BLaER1 treated with 17β-estradiol and CSF1 and Interleukin-3, amounts not matched to agents 10 nM and 100 nM (cell line): ENCODE measurements around the gene PCED1B.

Experiments used
- H3K27ac ChIP-seq, 11 experiments: shearing (Covaris generic); formaldehyde crosslinking; 2 replicates each; pipeline ENCODE4 v1.8.1; 2022
- H3K27me3 ChIP-seq, 11 experiments: shearing (Covaris generic); formaldehyde crosslinking; 2 replicates each; pipeline ENCODE4 v1.8.1; 2022
- H3K36me3 ChIP-seq, 11 experiments: shearing (Covaris generic); formaldehyde crosslinking; 2 replicates each; pipeline ENCODE4 v1.8.1; 2022
- H3K4me1 ChIP-seq, 10 experiments: shearing (Covaris generic); formaldehyde crosslinking; 2 replicates each; pipeline ENCODE4 v1.8.1; 2022
- H3K4me2 ChIP-seq, 11 experiments: shearing (Covaris generic); formaldehyde crosslinking; 2 replicates each; pipeline ENCODE4 v1.8.1; 2022
- H3K4me3 ChIP-seq, 10 experiments: shearing (Covaris generic); formaldehyde crosslinking; 2 replicates each; pipeline ENCODE4 v1.8.1; 2022
- H3K9ac ChIP-seq, 11 experiments: shearing (Covaris generic); formaldehyde crosslinking; 2 replicates each; pipeline ENCODE4 v1.8.1; 2022
- H3K9me3 ChIP-seq, 11 experiments: shearing (Covaris generic); formaldehyde crosslinking; replicated peaks in 1 of 11; 2 replicates each; pipeline ENCODE4 v1.8.1; 2022
- H4K20me1 ChIP-seq, 11 experiments: shearing (Covaris generic); formaldehyde crosslinking; 2 replicates each; pipeline ENCODE4 v1.8.1; 2022
- Cebpa-rat ChIP-seq, 11 experiments: shearing (Covaris generic); IDR thresholded peaks; 2 replicates each; pipeline ENCODE4 v1.8.1; 2022

PCED1B gene

DNA sequence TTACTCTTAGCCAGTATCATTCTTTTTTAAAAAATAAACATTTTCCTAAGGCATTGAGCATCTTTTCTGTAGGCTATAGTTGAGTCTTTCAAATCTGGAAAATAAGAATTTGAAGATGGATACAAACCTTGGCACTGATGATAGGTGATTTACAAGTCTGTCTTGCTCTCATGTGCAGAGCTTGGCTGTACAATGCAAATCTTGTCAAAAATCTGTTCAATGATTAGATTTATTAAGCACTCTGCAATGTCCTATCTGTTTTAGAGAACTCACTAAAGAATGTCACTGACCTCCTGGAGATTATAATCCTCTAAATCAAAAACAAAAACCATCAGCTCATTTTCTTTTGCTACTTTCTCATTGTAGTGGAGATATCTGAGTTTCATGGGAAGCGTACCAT is 43.2 kb downstream of the PCED1B start:
- TF ChIP-seq Cebpa-rat (IDR thresholded peaks at IDR 0.05) = no peak
- H3K27me3 ChIP-seq = no peaks in the 10 kb centered on the region
- no peaks in the 10 kb centered on the region for H3K36me3 ChIP-seq
- no peak overlapping the region for H3K4me2 ChIP-seq
- H3K4me3 ChIP-seq = no peak overlapping the region
- no peak overlapping the region for H3K9ac ChIP-seq
- H3K4me1 ChIP-seq = no peaks in the 10 kb centered on the region
- H3K9me3 ChIP-seq = no peaks in the 10 kb centered on the region
- no peaks in the 10 kb centered on the region for H4K20me1 ChIP-seq
- H3K27ac ChIP-seq = no peak overlapping the region

DNA sequence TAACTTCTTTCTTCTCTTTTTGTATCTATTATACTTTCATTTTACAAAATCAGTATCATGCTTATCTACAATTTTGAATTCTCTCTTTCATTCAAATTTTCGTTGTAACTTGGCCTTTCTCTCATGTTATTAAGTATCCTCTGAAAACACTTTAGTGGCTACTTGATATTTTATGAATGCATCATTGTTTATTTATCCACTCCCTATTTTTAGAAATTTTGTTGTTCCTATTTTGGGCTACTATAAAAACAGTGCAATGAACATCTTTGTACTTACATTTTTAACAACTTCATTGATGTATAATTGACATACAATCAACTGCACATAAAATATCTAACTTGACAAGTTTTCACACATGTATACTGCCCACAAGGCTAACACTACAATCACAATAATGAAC is 44.3 kb downstream of the PCED1B start:
- Histone ChIP-seq H3K4me2 (no peak overlapping the region), H3K4me1 (no peaks in the 10 kb centered on the region), H3K9me3 (no peaks in the 10 kb centered on the region), H3K27me3 (no peaks in the 10 kb centered on the region), H4K20me1 (no peaks in the 10 kb centered on the region), H3K27ac (no peak overlapping the region), H3K9ac (no peak overlapping the region), H3K36me3 (no peaks in the 10 kb centered on the region), H3K4me3 (no peak overlapping the region)
- no peak for TF ChIP-seq Cebpa-rat (IDR thresholded peaks at IDR 0.05)

DNA sequence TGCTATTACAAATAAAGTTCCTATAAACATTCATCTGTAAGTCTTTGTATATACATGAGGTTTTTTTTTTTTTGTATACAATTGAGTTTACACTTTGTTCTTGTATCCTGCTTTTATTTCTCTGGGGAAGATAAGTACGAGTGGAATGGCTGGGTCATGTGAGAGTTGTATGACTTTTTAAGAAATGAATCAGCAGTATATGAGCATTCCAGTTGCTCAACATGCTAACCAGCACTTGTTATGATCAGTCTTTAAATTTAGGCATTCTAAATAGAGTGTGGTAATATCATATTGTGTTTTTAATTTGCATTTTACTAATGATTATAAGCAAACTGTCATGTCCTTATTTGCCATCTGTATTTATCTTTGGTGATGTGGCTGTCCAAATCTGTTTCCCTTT is 45.0 kb downstream of the PCED1B start:
- H3K9me3 ChIP-seq = no peaks in the 10 kb centered on the region
- no peaks in the 10 kb centered on the region for H3K4me1 ChIP-seq
- no peak overlapping the region for H3K4me3 ChIP-seq
- no peak overlapping the region for H3K27ac ChIP-seq
- no peaks in the 10 kb centered on the region for H3K27me3 ChIP-seq
- no peaks in the 10 kb centered on the region for H3K36me3 ChIP-seq
- no peak overlapping the region for H3K4me2 ChIP-seq
- no peak for TF ChIP-seq Cebpa-rat (IDR thresholded peaks at IDR 0.05)
- H4K20me1 ChIP-seq = no peaks in the 10 kb centered on the region
- H3K9ac ChIP-seq = no peak overlapping the region

DNA sequence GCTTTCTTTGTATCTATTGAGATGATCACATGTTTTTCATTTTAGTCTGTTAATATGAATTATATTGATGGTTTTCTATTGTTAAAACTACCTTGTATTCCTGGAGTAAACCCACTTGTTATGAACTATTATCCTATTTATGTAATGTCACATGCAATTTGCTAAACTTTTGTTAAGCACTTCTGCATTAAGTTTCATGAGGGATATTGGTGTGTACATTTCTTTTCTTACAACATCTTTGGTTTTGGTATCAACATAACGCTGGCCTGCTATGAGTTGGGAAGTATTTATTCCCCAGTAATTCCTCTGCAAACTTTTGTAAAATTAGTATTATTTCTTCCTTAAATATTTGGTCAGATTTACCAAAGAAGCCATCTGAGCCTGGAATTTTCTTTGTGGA is 46.8 kb downstream of the PCED1B start:
- no peaks in the 10 kb centered on the region for H3K9me3 ChIP-seq
- no peak overlapping the region for H3K27ac ChIP-seq
- H3K9ac ChIP-seq = no peak overlapping the region
- H3K27me3 ChIP-seq = no peaks in the 10 kb centered on the region
- TF ChIP-seq Cebpa-rat (IDR thresholded peaks at IDR 0.05) = no peak
- no peaks in the 10 kb centered on the region for H3K4me1 ChIP-seq
- no peak overlapping the region for H3K4me2 ChIP-seq
- no peaks in the 10 kb centered on the region for H4K20me1 ChIP-seq
- H3K4me3 ChIP-seq = no peak overlapping the region
- no peaks in the 10 kb centered on the region for H3K36me3 ChIP-seq

DNA sequence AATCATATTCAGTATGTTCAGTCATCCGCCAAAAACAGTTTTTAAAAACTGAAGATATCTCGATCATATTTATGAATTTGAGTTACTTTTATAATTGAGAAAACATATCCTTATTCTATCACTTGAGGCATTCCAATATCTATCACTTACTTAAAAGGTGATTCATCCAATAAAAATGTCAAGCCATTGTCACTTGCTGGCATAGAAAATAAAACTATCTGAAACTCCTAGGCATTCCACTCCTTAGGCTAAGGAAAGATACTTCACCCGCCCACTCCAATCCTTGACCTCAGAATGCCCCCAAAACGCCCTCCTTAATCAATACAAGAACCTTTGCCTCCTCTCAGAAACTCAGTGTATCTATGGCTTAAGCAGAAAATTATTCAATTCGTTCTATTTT is 51.6 kb downstream of the PCED1B start:
- Histone ChIP-seq H3K27ac (no peak overlapping the region), H3K36me3 (no peaks in the 10 kb centered on the region; a peak in 3 of 22 replicates), H3K4me1 (peaks cover 0 to 5% (median 0%) of the 10 kb centered on the region in 10 experiments; a peak in 2 of 20 replicates), H3K4me2 (no peak overlapping the region), H4K20me1 (no peaks in the 10 kb centered on the region), H3K9me3 (no peaks in the 10 kb centered on the region), H3K27me3 (no peaks in the 10 kb centered on the region), H3K4me3 (no peak overlapping the region), H3K9ac (no peak overlapping the region)
- no peak for TF ChIP-seq Cebpa-rat (IDR thresholded peaks at IDR 0.05)

DNA sequence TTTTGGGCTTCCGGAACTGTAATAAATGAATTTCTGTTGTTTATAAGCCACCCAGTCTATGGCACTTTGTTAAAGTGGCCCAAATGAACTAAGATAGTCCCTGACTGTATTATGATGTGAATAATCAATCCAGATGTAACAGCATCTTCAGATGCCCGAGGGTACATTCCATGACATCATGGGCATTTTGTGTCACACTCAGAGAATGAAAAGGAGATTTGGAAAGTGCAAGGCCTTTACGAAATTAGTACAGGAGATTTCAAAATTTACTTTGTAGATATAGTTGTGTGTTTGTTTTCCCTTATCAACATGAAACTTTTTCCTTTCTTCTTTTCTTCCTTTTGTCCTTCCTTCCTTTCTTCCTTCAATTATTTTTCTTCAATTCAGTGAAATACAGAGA is 54.6 kb downstream of the PCED1B start:
- no peak for TF ChIP-seq Cebpa-rat (IDR thresholded peaks at IDR 0.05)
- peaks cover 0 to 9% (median under 1%) of the 10 kb centered on the region in 10 experiments; a peak in 9 of 20 replicates for H3K4me1 ChIP-seq
- no peak overlapping the region for H3K4me3 ChIP-seq
- H3K9ac ChIP-seq = no peak overlapping the region
- H3K4me2 ChIP-seq = no peak overlapping the region
- H3K9me3 ChIP-seq = peaks cover 0 to under 1% (median 0%) of the 10 kb centered on the region in 11 experiments; a peak in 2 of 22 replicates
- no peaks in the 10 kb centered on the region for H3K27me3 ChIP-seq
- H4K20me1 ChIP-seq = no peaks in the 10 kb centered on the region; a peak in 1 of 22 replicates
- H3K36me3 ChIP-seq = no peaks in the 10 kb centered on the region; a peak in 3 of 22 replicates
- H3K27ac ChIP-seq = no peak overlapping the region

DNA sequence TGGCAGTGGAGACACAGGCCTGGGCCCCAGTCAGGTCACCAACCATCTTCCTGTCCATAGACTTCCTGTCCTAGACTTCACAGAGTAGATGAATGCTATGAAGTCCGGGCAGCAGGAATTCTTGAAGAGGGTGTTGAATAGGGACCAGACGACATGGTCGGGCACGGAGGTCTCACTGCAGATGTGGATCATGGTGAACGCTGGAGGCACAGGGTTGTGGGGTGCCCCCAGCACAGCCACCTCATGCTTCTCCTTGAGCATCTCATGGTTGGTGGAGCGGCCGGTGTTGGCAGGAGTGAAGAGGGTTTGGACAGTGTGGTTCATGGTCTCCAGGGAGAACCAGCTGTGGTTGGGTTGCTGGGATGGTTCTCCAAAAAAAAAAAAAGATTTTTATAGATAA is 56.2 kb downstream of the PCED1B start:
- Histone ChIP-seq H3K9me3 (peaks cover 0 to 9% (median 7%) of the 10 kb centered on the region in 11 experiments; a peak in 7 of 22 replicates), H3K4me1 (peaks cover 0 to 19% (median 4%) of the 10 kb centered on the region in 10 experiments; a peak in 10 of 20 replicates), H3K27me3 (no peaks in the 10 kb centered on the region), H4K20me1 (no peaks in the 10 kb centered on the region; a peak in 1 of 22 replicates), H3K27ac (no peak overlapping the region), H3K4me3 (no peak overlapping the region), H3K4me2 (no peak overlapping the region), H3K36me3 (no peaks in the 10 kb centered on the region; a peak in 3 of 22 replicates), H3K9ac (no peak overlapping the region)
- TF ChIP-seq Cebpa-rat (IDR thresholded peaks at IDR 0.05) = no peak

DNA sequence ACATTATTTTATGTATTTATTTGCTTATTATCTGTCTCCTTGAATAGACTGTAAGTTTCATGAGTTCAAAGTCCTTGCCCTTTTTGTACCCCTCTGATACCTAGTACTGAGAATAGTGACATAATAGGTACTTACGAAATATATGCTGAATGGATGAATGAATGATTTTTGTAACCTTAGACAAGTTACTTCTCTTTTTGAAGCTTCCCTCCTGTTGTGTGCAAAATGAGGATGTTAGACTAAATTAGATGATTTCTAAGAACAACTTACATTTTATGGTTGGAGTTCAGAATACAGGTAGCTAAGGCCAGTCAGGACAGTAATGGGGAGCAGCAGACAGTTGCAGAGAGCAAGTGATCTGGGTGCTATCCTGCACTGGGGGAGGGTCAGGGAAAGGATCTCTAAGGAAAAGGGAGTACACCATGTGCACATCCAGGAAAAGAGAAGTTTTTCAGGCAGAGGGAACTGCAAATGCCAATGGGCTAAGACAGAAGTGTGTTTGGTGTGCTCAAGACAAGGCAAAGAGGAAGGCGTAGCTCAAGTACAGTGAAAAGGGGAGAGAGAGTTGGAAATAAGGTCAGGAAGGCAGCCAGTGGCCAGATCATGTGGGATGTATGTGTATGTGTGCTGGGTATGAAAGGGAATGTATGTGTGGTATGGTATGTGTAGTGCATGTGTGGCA is 59.7 kb downstream of the PCED1B start:
- Histone ChIP-seq H3K36me3 (peaks cover 0 to 4% (median 0%) of the 10 kb centered on the region in 11 experiments; a peak in 3 of 22 replicates), H3K4me3 (no peak overlapping the region), H3K9me3 (peaks cover 8 to 22% (median 15%) of the 10 kb centered on the region in 11 experiments; a peak in 21 of 22 replicates), H3K27ac (peak overlapping the region in 1 of 11 experiments; percentile 19; a peak in 1 of 22 replicates), H3K4me2 (peak overlapping the region in 3 of 11 experiments; percentile 22 to 54 (median 46); a peak in 6 of 22 replicates), H4K20me1 (no peaks in the 10 kb centered on the region; a peak in 1 of 22 replicates), H3K4me1 (peaks cover 0 to 19% (median 4%) of the 10 kb centered on the region in 10 experiments; a peak in 10 of 20 replicates), H3K9ac (no peak overlapping the region), H3K27me3 (no peaks in the 10 kb centered on the region)
- no peak for TF ChIP-seq Cebpa-rat (IDR thresholded peaks at IDR 0.05)

DNA sequence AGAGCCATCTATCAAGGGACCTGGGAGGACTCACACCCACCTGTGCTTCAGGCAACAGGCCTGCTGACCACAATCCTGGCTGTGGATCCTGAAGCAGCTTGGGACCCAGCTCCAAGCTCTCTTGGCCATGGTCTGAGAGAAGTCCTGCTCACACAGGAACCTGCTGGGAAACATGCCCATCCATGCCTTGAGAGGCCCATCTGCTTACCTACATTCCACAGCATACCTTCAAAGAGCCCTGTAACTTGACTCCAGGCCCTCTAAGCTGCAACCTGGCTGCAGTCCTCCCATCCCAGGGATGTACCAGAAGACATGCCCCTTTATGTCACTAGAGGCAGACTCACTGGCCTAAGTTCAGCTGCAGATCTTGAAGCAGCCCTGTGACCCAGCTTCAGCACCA is 62.0 kb downstream of the PCED1B start:
- TF ChIP-seq Cebpa-rat (IDR thresholded peaks at IDR 0.05) = no peak

More for the DNA sequence above, 62.0 kb downstream of the PCED1B start:
- Histone ChIP-seq H3K27me3 (no peaks in the 10 kb centered on the region), H3K4me1 (peaks cover 0 to 22% (median 2%) of the 10 kb centered on the region in 10 experiments; a peak in 8 of 20 replicates), H3K9ac (no peak overlapping the region), H3K36me3 (0 out of 22 replicates have a peak, but pooled peaks cover 0 to 4% (median 0%) of the 10 kb centered on the region in 11 experiments), H3K4me3 (no peak overlapping the region), H3K9me3 (peaks cover 9 to 22% (median 15%) of the 10 kb centered on the region in 11 experiments; a peak in 21 of 22 replicates), H3K4me2 (no peak overlapping the region), H4K20me1 (no peaks in the 10 kb centered on the region; a peak in 1 of 22 replicates), H3K27ac (no peak overlapping the region)
